Measurements from ENCODE around the gene DIAPH3. TPM values are rescaled to one million over a fixed set of nuclear protein-coding genes. Genes with fewer than 3 reads are reported as not detected.

DIAPH3 gene
- total and polyA plus RNA-seq, 4 donors = 0.35 to 6.7 (median 1.1) TPM

- DNase-seq = peak in 1 of 3 donors; percentile 17
- H3K9me3 ChIP-seq (ENCODE audit: control insufficient read depth in 4 of 4, insufficient read depth in 3 of 4, low read length in 3 of 4) = no peaks in the 10 kb centered on the region
- H3K27ac ChIP-seq (ENCODE audit: low read depth in 1 of 2, low read length in 1 of 2) = no peak overlapping the region
Observed at GRCh38 chr13:60009300-60010253, 154.2 kb downstream of the DIAPH3 start.

GRCh38 chr13:60001889-60002288, 161.8 kb downstream of the DIAPH3 start:
- Histone ChIP-seq H3K27me3 (ENCODE audit: control insufficient read depth in 3 of 3, insufficient read depth in 3 of 3, low read length in 2 of 3) (no peaks in the 10 kb centered on the region), H3K9ac (ENCODE audit: insufficient read depth in 1 of 2, low read length in 2 of 2) (no peak overlapping the region), H3K27ac (ENCODE audit: low read depth in 1 of 2, low read length in 1 of 2) (no peak overlapping the region), H3K36me3 (ENCODE audit: control insufficient read depth in 4 of 4, insufficient read depth in 4 of 4, low read length in 4 of 4) (no peaks in the 10 kb centered on the region), H3K4me3 (no peak overlapping the region), H3K4me1 (ENCODE audit: control insufficient read depth in 5 of 5, insufficient read depth in 5 of 5, low read length in 5 of 5) (no peaks in the 10 kb centered on the region), H3K9me3 (ENCODE audit: control insufficient read depth in 4 of 4, insufficient read depth in 3 of 4, low read length in 3 of 4) (no peaks in the 10 kb centered on the region)
- no peak for TF ChIP-seq CTCF (IDR thresholded peaks at IDR 0.05; ENCODE audit: control extremely low read depth, extremely low read depth)
- DNase-seq (no peak), ATAC-seq (ENCODE audit: insufficient read depth, low FRiP score) (no peak)
- WGBS, 2 donors = 45 to 71% methylated on average over 2 of the region's 2 CpGs

More at GRCh38 chr13:60009300-60010253, 154.2 kb downstream of the DIAPH3 start:
- H3K36me3 ChIP-seq (ENCODE audit: control insufficient read depth in 4 of 4, insufficient read depth in 4 of 4, low read length in 4 of 4) = no peaks in the 10 kb centered on the region
- H3K4me3 ChIP-seq = no peak overlapping the region
- 68 to 74% methylated on average over 6 of the region's 6 CpGs for WGBS, 2 donors
- no peak for TF ChIP-seq CTCF (IDR thresholded peaks at IDR 0.05; ENCODE audit: control extremely low read depth, extremely low read depth)
- no peaks in the 10 kb centered on the region for H3K27me3 ChIP-seq (ENCODE audit: control insufficient read depth in 3 of 3, insufficient read depth in 3 of 3, low read length in 2 of 3)
- H3K9ac ChIP-seq (ENCODE audit: insufficient read depth in 1 of 2, low read length in 2 of 2) = no peak overlapping the region
- no peak for ATAC-seq (ENCODE audit: insufficient read depth, low FRiP score)
- peaks cover 0 to 2% (median 0%) of the 10 kb centered on the region in 5 donors for H3K4me1 ChIP-seq (ENCODE audit: control insufficient read depth in 5 of 5, insufficient read depth in 5 of 5, low read length in 5 of 5)

GRCh38 chr13:60000976-60001375, 162.8 kb downstream of the DIAPH3 start:
- TF ChIP-seq CTCF (IDR thresholded peaks at IDR 0.05; ENCODE audit: control extremely low read depth, extremely low read depth) = no peak
- Histone ChIP-seq H3K4me3 (no peak overlapping the region), H3K4me1 (ENCODE audit: control insufficient read depth in 5 of 5, insufficient read depth in 5 of 5, low read length in 5 of 5) (no peaks in the 10 kb centered on the region), H3K27me3 (ENCODE audit: control insufficient read depth in 3 of 3, insufficient read depth in 3 of 3, low read length in 2 of 3) (no peaks in the 10 kb centered on the region), H3K9ac (ENCODE audit: insufficient read depth in 1 of 2, low read length in 2 of 2) (no peak overlapping the region), H3K9me3 (ENCODE audit: control insufficient read depth in 4 of 4, insufficient read depth in 3 of 4, low read length in 3 of 4) (no peaks in the 10 kb centered on the region), H3K27ac (ENCODE audit: low read depth in 1 of 2, low read length in 1 of 2) (no peak overlapping the region), H3K36me3 (ENCODE audit: control insufficient read depth in 4 of 4, insufficient read depth in 4 of 4, low read length in 4 of 4) (no peaks in the 10 kb centered on the region)
- no peak for ATAC-seq (ENCODE audit: insufficient read depth, low FRiP score)
- DNase-seq = no peak
